Measurements from ENCODE around the gene CUBN.

The CUBN gene

DNA sequence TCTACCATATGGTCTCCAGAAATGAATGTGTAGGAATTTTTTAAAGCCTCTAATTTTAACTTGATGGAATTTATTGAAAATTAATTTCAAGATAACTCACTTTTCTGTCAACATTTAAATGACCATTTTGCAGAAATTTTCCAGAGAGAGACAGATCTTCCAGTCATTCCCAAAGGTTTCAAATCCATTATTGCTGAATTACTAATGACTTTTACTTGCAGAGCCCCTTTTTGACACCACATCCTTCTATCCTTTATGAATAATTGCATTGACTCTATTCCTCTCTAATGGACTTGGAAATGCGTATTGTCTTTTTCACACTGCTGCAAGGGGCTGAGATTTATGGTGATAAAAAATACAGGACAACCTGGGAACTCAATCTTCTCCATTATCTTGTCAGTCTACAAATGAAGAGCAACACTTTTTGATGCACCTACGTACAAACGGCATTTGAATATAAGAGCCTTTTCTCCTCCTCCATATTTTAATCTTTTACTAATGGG is 42.7 kb downstream of the CUBN start:
- H3K27me3 ChIP-seq (ENCODE audit: insufficient read depth, poor library complexity, severe bottlenecking), result no peaks in the 10 kb centered on the region
- TF ChIP-seq, protein P1, sequence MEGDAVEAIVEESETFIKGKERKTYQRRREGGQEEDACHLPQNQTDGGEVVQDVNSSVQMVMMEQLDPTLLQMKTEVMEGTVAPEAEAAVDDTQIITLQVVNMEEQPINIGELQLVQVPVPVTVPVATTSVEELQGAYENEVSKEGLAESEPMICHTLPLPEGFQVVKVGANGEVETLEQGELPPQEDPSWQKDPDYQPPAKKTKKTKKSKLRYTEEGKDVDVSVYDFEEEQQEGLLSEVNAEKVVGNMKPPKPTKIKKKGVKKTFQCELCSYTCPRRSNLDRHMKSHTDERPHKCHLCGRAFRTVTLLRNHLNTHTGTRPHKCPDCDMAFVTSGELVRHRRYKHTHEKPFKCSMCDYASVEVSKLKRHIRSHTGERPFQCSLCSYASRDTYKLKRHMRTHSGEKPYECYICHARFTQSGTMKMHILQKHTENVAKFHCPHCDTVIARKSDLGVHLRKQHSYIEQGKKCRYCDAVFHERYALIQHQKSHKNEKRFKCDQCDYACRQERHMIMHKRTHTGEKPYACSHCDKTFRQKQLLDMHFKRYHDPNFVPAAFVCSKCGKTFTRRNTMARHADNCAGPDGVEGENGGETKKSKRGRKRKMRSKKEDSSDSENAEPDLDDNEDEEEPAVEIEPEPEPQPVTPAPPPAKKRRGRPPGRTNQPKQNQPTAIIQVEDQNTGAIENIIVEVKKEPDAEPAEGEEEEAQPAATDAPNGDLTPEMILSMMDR (IDR thresholded peaks at IDR 0.05; ENCODE audit: insufficient read depth, low read length), result no peak
- TF ChIP-seq POLR2AphosphoS5 (IDR thresholded peaks at IDR 0.05; ENCODE audit: low read depth) (no peak), SPI1 (IDR thresholded peaks at IDR 0.05; ENCODE audit: borderline replicate concordance, low read depth) (no peak), GABPA (IDR thresholded peaks at IDR 0.05; ENCODE audit: low read depth) (no peak)
- TF ChIP-seq, protein P2, sequence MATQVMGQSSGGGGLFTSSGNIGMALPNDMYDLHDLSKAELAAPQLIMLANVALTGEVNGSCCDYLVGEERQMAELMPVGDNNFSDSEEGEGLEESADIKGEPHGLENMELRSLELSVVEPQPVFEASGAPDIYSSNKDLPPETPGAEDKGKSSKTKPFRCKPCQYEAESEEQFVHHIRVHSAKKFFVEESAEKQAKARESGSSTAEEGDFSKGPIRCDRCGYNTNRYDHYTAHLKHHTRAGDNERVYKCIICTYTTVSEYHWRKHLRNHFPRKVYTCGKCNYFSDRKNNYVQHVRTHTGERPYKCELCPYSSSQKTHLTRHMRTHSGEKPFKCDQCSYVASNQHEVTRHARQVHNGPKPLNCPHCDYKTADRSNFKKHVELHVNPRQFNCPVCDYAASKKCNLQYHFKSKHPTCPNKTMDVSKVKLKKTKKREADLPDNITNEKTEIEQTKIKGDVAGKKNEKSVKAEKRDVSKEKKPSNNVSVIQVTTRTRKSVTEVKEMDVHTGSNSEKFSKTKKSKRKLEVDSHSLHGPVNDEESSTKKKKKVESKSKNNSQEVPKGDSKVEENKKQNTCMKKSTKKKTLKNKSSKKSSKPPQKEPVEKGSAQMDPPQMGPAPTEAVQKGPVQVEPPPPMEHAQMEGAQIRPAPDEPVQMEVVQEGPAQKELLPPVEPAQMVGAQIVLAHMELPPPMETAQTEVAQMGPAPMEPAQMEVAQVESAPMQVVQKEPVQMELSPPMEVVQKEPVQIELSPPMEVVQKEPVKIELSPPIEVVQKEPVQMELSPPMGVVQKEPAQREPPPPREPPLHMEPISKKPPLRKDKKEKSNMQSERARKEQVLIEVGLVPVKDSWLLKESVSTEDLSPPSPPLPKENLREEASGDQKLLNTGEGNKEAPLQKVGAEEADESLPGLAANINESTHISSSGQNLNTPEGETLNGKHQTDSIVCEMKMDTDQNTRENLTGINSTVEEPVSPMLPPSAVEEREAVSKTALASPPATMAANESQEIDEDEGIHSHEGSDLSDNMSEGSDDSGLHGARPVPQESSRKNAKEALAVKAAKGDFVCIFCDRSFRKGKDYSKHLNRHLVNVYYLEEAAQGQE (IDR thresholded peaks at IDR 0.05; ENCODE audit: insufficient replicate concordance, low read depth), result no peak
- H3K27ac ChIP-seq (replicated peaks), result no peak overlapping the region
- no peak for DNase-seq (ENCODE audit: low read depth in 1 of 2, low spot score in 1 of 2)
- H3K4me3 ChIP-seq (replicated peaks; ENCODE audit: insufficient read depth, low read length), result no peak overlapping the region

DNA sequence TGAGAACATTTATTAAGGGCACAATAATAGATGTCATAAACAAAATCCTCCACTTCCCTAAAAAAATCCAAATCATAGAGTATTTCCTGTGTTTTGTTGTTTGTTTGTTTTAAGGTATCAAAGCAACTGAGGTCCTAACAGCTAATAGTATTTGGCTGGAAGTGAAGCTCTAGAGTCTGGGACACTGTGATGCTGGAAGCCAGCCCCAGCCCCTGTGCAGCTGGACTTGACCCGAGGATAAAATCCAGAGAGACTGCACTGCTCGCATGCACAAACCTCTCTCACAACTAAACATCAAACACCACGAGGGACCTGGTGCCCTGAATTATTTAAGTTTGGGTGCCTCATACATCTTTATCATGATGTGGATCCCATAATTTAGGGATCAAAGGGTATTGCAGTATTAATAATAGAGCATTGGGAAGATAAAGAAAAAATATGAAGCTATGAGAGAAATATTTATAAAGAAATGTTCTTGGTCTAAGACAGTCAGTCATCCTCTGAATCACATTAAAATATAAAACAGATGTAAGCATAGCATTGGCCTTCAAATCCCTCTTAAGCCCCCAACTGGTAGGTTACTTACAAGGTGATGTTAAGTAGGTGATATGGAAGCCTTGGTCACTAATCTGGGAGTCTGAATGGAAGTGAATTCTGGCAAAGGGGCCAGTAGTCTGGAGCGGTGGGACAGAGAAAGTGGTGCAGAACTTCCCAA is 44.4 kb downstream of the CUBN start:
- H3K27ac ChIP-seq (replicated peaks), result no peak overlapping the region
- TF ChIP-seq, protein P1 (IDR thresholded peaks at IDR 0.05; ENCODE audit: insufficient read depth, low read length), result no peak
- TF ChIP-seq GABPA (IDR thresholded peaks at IDR 0.05; ENCODE audit: low read depth), result no peak
- no peak for TF ChIP-seq SPI1 (IDR thresholded peaks at IDR 0.05; ENCODE audit: borderline replicate concordance, low read depth)
- no peak for TF ChIP-seq POLR2AphosphoS5 (IDR thresholded peaks at IDR 0.05; ENCODE audit: low read depth)
- TF ChIP-seq, protein P2 (IDR thresholded peaks at IDR 0.05; ENCODE audit: insufficient replicate concordance, low read depth), result no peak
- no peak for DNase-seq (ENCODE audit: low read depth in 1 of 2, low spot score in 1 of 2)
- no peak overlapping the region for H3K4me3 ChIP-seq (replicated peaks; ENCODE audit: insufficient read depth, low read length)
- H3K27me3 ChIP-seq (ENCODE audit: insufficient read depth, poor library complexity, severe bottlenecking), result no peaks in the 10 kb centered on the region

DNA sequence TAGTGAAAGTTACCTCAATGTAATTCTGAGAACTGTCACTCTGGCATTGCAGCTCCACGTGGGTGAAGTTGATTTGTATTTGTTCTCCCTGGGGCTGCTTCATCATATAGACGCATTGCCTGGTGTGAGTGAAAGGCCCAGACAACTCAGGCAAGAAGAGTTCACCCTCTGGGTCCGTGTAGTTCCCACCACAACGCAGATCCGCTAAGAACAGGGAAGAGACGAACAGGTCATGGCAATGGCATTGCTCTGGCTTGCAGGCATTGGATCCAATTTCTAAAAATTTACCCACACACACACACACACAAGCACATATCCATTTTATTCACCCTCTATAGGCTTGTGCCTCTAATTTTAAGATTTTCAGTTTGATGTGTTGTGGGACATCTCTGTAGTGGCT is 45.4 kb downstream of the CUBN start:
- no peak for DNase-seq (ENCODE audit: low read depth in 1 of 2, low spot score in 1 of 2)
- no peak for TF ChIP-seq POLR2AphosphoS5 (IDR thresholded peaks at IDR 0.05; ENCODE audit: low read depth)
- no peak for TF ChIP-seq GABPA (IDR thresholded peaks at IDR 0.05; ENCODE audit: low read depth)
- TF ChIP-seq, protein P1 (IDR thresholded peaks at IDR 0.05; ENCODE audit: insufficient read depth, low read length), result no peak
- TF ChIP-seq, protein P2 (IDR thresholded peaks at IDR 0.05; ENCODE audit: insufficient replicate concordance, low read depth), result no peak
- TF ChIP-seq SPI1 (IDR thresholded peaks at IDR 0.05; ENCODE audit: borderline replicate concordance, low read depth), result no peak
- Histone ChIP-seq H3K27ac (replicated peaks) (no peak overlapping the region), H3K27me3 (ENCODE audit: insufficient read depth, poor library complexity, severe bottlenecking) (no peaks in the 10 kb centered on the region), H3K4me3 (replicated peaks; ENCODE audit: insufficient read depth, low read length) (no peak overlapping the region)
